ENCODE results near the gene UGT1A8.
A peak's percentile ranks its signal among the peaks of the same experiment; 100 is the strongest.
"Not testable (repeated sequence)": the region's sequence is repeated elsewhere in the genome, so short reads cannot be mapped to it uniquely, and the experiment has no call there.

UGT1A8 gene

DNA sequence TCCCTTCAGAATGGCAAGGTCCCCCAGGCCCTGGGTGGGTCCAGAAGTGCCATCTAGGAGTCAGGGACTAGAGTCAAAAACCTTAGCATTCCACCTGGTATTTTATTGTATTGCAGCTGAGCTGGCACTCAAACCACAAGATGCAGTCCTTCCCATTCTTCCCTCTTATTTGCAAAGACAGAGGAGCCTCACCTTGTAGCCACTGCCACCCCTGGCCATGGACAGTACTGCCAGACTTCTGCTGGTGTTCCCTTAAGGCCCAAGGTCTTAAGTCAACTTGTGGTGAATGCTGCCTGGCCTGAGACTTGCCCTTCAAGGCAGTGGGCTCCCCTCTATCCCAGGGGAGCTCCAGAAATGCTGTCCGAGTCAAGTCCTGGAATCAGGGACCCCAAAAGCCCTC is 25.7 kb downstream of the UGT1A8 start:
- DNase-seq (ENCODE audit: low spot score) = peak; percentile 11

DNA sequence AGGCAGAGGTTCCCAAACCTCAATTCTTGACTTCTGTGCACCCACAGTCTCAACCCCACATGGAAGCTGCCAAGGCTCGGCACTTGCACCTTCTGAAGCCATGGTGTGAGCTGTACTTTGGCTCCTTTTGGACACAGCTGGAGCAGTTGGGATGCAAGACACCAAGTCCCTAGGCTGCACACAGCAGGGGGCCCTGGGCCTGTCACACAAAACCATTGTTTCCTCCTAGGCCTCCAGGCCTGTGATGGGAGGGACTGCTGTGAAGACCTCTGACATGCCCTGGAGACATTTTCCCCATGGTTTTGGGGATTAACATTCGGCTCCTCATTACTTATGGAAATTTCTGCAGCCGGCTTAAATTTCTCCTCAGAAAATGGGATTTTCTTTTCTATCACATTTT is 28.6 kb downstream of the UGT1A8 start:
- DNase-seq (ENCODE audit: low spot score) = not testable (repeated sequence)

DNA sequence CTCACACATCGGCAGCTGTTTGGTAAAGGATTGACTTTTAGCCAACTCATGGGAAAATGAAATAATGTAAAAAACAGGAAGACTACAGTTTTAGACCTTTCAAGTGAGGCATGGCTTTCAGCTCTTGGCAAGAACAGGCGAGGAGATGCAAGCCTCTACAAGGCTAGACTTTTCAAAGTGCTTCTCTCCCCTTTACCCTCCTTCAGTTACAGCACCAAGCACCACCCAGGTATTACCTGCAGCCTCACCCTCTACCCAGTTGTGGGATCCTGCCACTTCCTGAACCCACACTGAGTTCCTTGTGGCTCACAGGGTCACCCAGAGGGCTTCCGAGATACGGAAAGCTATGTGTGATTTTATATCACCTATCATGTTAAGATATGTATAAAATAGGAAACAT is 33.5 kb downstream of the UGT1A8 start:
- no peak for DNase-seq (ENCODE audit: low spot score)

DNA sequence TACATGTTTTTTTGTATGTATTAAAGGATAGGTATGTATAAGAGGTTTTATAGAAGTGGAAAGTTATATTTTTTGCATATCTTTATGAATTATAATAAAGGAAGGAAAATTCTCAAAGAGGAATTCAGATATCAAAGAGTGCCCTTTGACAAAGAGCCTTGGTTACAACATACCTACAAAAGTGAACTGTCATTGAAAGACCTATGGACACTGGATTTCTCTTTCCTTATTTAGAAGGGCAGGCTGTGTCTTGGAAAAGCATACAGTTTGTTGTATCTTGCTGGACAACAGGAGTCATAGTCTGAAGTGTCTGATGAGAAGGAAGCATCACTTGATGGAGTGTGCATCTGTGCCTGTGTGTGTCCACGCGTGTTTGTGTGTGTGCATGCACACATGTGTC is 34.0 kb downstream of the UGT1A8 start:
- no peak for DNase-seq (ENCODE audit: low spot score)

DNA sequence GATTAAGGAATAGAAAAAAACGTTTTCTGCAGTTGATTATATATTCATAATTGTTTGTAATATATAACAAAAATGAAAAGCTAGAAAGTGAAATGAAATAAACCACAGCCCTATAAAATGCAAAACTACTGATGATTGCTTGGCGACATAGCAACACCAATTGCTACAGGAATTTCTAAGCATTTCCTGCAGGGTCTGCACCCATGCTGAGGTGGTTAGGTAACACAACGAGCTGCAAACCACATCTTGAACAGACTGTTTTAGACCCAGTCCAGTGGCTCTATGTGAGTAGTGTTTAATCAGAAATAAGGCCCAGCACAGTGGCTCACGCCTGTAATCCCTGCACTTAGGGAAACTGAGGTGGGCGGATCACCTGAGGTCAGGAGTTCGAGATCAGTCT is 37.1 kb downstream of the UGT1A8 start:
- no peak for DNase-seq (ENCODE audit: low spot score)

DNA sequence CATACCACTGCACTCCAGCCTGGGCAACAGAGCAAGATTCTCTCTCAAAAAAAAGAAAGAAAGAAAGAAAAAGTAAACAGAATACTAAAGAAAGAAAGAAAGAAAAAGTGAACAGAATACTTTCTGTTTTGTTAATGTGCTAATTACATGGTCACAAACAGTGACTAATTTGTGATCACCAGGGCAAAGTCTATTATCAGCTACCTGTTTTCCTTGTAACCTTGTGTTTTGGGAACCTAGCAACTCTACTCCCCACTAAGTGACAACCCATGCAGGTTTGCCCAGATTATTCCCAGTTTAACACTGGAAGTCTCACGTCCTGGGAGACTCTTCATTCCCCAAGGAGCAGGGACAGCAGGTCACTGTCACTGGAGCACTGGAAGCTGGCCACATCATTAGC is 37.6 kb downstream of the UGT1A8 start:
- no peak for DNase-seq (ENCODE audit: low spot score)

DNA sequence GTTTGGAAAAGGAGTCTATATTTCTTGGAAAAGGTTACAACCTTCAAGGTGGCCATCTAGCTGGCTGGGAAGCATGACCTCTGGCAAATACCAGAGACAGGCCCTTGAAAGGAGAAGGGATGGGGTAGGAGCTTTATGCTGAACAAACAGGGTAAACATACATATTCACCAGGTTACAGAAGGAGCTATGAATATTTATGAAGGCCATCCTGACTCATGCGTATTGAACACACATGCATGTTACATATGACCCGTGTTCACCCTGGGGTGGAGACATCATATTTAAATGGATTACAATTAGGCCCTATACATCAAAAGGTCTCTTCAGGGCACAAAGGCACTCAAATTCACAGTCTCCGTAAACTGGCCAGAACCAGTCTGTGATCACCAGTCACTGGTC is 38.5 kb downstream of the UGT1A8 start:
- not testable (repeated sequence) for DNase-seq (ENCODE audit: low spot score)

DNA sequence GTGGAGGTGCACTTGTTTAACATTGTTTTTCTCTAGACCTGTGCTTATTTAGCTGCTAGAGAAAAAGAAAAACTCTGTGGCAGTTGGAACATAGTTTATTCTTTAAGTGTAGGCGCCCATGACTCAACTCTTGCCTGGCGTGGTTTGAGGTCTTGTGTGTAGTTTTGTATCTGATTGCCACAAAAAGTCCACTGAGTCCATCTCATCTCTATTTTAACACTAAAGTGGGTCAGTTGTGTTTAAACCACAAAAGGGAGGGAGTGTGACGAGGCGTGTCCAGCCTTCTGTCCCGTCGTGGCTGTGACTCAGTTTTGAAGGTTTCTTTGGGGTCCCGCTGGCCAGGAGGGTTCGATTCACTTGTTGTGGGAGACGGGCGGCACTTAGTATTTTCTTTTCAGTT is 39.0 kb downstream of the UGT1A8 start:
- DNase-seq (ENCODE audit: low spot score) = no peak

DNA sequence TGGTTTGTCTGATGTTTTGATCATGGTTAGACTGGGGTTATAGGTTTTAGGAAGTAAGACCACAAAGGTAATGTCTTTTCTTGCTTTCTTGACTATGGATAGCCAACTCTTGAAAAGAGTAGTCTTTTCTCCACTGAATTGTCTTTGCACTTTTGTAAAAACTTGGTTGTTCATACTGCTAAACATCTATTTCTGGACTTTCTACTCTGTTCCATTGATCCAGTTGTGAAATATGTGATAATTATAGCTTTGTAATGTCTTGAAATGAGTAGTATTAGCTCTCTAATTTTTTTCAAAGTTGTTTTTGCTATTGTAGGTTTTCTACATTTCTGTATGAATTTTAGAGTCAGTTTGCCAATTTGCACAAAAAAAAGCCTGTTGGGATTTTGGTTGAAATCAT is 41.2 kb downstream of the UGT1A8 start:
- DNase-seq (ENCODE audit: low spot score) = no peak

DNA sequence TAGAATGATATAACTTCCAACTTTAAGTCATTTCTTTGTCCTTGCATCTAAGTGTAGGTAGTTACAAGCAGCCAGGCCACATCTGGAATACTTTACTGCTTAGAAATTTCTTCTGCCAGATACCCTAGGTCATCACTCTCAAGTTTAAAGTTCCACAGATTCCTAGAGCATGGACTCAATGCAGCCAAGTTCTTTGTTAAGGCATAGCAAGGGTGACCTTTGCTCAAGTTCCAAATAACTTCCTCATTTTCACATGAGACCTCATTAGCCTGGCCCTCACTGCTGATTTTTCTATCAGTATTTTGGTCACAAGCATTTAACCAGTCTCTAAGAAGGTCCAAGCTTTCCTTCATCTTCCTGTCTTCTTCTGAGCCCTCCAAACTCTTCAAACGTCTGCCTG is 46.5 kb downstream of the UGT1A8 start:
- DNase-seq (ENCODE audit: low spot score) = no peak

DNA sequence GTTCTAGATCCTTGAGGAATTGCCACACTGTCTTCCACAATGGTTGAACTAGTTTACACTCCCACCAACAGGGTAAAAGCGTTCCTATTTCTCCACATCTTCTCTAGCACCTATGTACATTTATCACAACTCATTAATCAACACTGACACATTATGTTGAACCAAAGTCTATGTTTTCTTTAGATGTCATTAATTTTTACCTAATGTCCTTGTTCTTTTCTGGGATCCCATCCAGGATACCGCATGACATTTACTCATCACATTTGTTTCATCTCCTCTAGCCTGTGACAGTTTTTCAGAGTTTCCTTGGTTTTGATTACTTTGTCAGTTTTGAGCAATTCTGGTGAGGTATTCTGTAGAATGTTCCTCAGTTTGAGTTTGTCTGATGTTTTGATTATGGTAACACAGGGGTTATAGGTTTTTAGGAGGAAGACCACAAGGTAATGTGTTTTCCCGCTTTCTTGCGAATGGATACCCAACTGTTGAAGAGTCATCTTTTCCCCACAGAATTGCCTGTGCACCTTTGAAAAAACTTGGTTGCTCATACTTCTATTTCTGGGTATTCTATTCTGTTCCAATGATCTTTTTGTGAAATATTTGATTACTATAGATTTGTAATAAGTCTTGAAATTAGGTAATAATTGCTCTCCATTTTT is 51.3 kb downstream of the UGT1A8 start:
- no peak for DNase-seq (ENCODE audit: low spot score)

DNA sequence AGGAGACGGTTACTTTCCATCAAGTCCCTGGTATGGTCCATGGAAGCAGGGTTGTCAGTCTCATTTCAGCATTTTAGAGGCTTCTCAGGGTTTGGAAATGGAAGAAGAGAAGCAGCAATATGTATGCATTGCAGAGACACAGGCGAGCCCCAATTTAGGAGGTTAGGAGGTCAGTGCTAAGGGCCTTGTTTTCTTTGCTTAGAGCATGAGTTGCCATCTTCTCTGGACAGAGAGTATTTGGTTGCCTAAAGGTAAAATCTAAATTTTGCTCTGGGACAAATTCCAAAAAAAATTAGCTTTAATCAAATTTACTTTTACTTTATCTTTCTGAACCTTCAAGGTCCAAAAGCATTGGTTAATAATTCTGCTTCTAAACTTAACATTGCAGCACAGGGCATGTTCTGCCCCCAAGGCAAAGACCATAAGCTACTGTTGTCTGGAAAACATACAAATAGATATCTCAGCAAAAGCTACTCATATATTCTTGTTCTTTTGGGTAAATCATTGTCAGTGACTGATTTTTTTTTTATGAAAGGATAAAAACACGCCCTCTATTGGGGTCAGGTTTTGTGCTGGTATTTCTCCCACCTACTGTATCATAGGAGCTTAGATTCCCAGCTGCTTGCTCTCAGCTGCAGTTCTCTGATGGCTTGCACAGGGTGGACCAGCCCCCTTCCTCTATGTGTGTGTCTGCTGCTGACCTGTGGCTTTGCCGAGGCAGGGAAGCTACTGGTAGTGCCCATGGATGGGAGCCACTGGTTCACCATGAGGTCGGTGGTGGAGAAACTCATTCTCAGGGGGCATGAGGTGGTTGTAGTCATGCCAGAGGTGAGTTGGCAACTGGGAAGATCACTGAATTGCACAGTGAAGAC is 54.1 kb downstream of the UGT1A8 start, which contains the start of gene UGT1A9:
Gene UGT1A9, plus strand, starts transcription at position 609 of the 872 bp plus-strand sequence. Its CDS starts 37 bp downstream, at position 646.
- no peak for DNase-seq (ENCODE audit: low spot score)

DNA sequence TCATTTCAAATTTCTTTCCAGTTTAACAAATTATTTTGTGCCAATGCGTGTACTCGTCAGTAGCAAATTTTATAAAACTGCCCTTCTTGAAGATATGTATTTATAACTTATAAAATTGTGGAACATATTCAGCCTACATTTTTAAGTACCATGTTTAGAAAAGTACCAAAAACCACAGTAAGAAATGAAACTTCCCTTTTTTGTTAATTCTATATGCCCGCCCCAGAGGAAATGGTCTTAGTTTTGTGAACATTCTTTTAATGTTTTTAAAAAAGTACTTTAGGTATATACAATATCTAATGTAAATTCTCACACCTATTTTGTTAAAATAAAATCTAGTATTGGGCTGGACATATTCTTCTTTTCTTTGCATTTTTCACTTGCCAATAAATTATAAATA is 55.5 kb downstream of the UGT1A8 start:
- DNase-seq (ENCODE audit: low spot score) = no peak

DNA sequence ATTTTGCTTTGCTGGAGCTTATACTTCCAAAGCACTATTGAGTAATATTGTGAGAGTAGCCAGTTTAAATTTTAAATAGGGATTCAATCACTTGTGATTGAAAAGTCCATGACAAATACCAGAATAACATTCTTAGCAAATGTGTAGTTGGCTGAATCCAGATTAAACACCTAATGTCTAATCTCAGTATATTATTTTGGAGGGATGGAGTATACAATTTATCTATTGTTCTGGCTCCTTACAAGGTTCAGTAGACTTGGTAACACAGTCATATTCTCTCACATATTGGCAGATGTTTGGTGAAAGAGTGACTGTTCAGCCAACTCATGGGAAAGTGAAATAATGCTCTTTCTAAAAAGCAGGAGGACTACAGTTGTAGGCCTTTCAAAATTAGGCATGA is 56.5 kb downstream of the UGT1A8 start:
- DNase-seq (ENCODE audit: low spot score) = no peak

DNA sequence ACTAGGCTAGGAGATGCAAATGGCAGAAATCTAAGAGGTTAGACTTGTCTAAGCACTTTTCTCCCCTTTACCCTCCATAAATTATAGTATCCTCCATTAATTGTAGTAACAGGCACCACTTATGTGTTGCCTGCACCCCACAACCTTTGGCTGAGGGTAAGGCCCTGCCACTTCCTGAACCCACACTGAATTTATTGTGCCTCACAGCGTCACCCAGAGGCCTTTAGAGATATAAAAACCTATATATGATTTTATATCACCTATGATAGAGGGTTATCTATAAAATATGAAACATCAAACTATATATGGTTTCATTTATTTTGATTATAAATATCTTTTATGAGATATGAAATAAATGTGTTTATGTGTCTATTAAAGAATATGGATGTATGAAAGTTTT is 56.9 kb downstream of the UGT1A8 start:
- no peak for DNase-seq (ENCODE audit: low spot score)

DNA sequence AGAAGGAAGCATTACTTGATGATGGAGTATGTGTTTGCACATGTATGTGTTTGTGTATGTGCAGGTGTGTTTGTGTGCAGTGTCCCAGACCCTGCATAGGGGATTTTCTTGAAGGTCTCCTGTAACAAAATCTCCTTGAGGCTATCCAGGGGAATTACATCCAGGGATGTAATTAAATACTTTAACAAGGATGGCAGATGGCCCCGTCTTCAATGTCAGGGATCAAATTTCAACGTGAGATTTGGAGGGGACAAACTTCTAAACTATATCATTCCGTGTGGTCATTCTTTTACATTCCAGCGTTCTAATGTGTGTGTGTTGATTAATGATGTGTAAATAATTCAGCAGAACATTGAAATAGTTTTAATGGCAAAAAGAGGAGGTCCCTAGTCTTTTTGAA is 57.6 kb downstream of the UGT1A8 start:
- DNase-seq (ENCODE audit: low spot score) = no peak

DNA sequence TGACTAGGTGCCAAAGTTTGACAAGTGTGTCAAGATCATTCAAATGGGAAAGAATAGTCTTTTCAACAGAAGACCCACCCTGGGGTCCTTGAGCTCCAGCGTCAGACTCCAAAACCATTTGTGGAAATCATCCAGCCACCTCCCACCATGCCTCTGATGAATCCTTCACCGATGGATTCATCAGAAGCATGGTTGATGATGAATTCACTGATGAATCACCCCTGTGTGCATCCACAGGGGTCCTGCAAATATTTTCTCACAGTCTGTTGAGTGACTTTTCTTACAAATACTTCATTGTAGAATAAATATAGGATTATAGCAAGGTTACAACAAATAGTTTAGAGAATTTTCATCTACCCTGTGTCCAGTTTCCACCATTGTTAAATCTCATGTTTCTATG is 58.6 kb downstream of the UGT1A8 start:
- DNase-seq (ENCODE audit: low spot score) = peak; percentile 32

DNA sequence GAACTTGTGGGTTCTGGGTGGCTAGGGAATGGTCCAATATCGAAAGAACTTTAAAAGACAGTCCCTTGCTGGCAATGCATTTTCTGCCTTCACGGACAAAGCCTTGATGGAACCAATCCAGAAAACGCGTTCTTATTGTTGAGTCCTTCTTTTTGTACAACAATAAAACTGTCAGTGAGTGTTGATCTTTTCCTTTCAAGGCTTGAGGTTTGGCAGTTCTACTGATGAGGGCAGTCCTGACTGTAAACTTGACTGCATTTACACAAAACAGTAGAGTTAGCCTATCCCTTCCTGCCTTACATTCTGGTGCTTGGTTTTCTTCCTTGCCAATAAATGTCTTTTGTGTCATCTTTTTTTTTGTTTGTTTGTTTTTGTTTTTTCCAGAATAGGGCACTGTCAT is 61.8 kb downstream of the UGT1A8 start:
- DNase-seq (ENCODE audit: low spot score) = no peak

DNA sequence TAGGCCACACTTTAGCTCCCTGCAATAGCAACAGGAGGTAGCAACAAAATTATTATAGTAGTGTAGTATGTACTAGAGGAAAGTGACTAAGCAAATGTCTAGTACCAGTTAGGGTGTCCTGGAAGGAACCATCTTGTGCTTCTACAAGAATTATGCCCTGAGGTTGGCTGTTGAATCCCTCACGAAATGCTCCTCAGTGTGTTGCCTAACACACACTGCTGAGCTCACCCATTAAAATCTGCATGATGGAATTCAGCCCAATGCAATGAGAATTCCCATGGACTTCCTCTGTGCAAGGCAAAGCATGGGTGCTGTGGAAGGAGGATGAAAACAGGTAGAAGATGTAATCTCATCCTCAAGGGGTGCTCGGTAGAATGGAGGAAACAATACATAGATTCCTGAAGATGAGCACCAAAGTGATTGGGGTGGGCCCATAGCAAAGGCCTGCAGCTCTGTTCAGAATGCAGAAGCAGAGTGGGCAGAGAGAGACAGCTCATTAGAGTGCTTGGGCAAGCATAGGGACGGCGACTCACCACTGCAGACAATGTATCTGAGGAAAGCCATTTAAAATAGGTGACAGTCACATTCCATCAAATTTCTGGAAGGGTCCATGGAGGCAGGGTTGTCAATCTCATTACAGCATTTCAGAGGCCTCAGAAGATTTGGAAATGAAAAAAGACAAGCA is 63.1 kb downstream of the UGT1A8 start:
- no peak for DNase-seq (ENCODE audit: low spot score)

DNA sequence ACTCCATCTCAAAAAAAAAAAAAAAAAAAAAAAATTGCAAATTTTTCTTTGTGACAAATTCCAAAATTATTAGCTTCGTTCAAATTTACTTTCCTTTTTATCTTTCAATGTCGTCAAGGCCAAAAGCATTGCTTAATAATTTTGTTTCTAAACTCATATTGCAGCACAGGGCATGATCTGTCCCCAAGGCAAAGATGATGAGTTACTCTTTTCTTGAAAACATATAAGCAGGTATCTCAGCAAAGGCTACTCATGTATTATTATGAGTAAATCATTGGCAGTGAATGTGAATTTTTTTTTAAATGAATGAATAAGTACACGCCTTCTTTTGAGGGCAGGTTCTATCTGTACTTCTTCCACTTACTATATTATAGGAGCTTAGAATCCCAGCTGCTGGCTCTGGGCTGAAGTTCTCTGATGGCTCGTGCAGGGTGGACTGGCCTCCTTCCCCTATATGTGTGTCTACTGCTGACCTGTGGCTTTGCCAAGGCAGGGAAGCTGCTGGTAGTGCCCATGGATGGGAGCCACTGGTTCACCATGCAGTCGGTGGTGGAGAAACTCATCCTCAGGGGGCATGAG is 64.2 kb downstream of the UGT1A8 start, which contains the start of gene UGT1A7:
Gene UGT1A7, plus strand, starts transcription at position 381 of the 579 bp plus-strand sequence. Its CDS starts 37 bp downstream, at position 418.
- DNase-seq (ENCODE audit: low spot score) = no peak

DNA sequence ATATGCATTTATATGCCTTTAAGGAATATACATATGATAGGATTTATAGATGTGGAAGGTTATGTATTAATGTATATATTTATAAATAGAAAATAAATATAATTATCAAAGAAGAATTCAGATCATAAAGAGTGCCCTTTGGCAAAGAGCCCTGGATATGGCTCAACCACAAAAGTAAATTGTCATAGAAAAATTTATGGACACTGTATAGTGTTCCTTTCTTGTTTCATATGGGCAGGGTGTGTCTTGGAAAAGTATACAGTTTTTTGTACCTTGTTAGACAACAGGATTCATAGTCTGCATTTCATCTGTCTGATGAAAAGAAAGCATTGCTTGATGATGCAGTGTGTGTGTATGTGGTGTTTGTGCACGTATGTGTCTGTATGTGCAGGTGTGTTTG is 67.2 kb downstream of the UGT1A8 start:
- no peak for DNase-seq (ENCODE audit: low spot score)

DNA sequence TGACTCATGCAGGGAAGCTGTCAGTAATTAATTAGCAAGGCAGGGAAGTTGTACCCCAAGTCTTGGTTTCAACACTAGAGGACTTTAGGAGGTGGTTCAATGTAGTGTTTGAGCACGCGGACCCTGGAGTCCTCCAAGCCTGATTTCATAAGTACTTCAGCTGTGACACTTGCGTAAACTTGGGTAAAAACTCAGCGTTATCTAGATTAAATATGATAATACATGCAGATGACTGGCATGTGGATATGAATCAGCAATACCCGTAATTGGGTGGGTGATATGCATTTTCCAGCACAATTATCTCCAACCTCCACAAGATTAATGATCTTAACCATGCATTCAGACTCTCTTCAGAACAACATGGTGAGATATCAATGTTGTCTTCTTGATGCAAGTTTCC is 69.5 kb downstream of the UGT1A8 start:
- no peak for DNase-seq (ENCODE audit: low spot score)
